GM23338 (cell line): Measurements from ENCODE around the gene DBH. TPM values are rescaled to one million over a fixed set of nuclear protein-coding genes. Genes with fewer than 3 reads are reported as not detected.

Experiments used
- ATAC-seq: fragments of 200-7000 bp; cut with Tn5 transposase; 3 replicates; pipeline ENCODE4 v1.9.1; 2020
- DNase-seq: peaks from one replicate; pipeline ENCODE4 v3.0.0-alpha.2; 2015; ENCODE audit warnings: low spot score
- H2AFZ ChIP-seq: fragments of 200-600 bp; sonication (generic); 2 replicates; pipeline ENCODE4 v1.8.0; 2016; ENCODE audit warnings: antibody characterized with exemption, mild to moderate bottlenecking, moderate library complexity
- H3F3A ChIP-seq: fragments of 200-600 bp; sonication (generic); replicated peaks from 2 replicates; pipeline ENCODE4 v1.8.0; 2017; ENCODE audit warnings: antibody characterized with exemption, mixed run types, low read depth
- H3K27ac ChIP-seq: fragments of 200-600 bp; sonication (generic); 2 replicates; pipeline ENCODE4 v1.6.1; 2016; ENCODE audit warnings: low read depth
- H3K27me3 ChIP-seq: fragments of 200-600 bp; sonication (generic); 2 replicates; pipeline ENCODE4 v1.8.0; 2016; ENCODE audit warnings: mild to moderate bottlenecking, mixed run types, moderate library complexity; ENCODE audit not compliant: insufficient read depth
- H3K36me3 ChIP-seq: fragments of 200-600 bp; sonication (generic); 2 replicates; pipeline ENCODE4 v1.8.0; 2016; ENCODE audit warnings: mild to moderate bottlenecking; ENCODE audit not compliant: insufficient read depth
- H3K4me1 ChIP-seq: fragments of 200-600 bp; sonication (generic); 2 replicates; pipeline ENCODE4 v1.8.0; 2016; ENCODE audit warnings: mild to moderate bottlenecking, moderate library complexity; ENCODE audit not compliant: insufficient read depth
- H3K4me2 ChIP-seq: fragments of 200-600 bp; sonication (generic); 2 replicates; pipeline ENCODE4 v1.7.1; 2017; ENCODE audit warnings: mixed run types
- H3K4me3 ChIP-seq: fragments of 200-600 bp; sonication (generic); 2 replicates; pipeline ENCODE4 v1.6.1; 2016; ENCODE audit warnings: mixed run types
- H3K79me2 ChIP-seq: fragments of 200-600 bp; sonication (generic); replicated peaks from 2 replicates; pipeline ENCODE4 v1.8.0; 2017; ENCODE audit warnings: mild to moderate bottlenecking; ENCODE audit not compliant: insufficient read depth
- H3K9me2 ChIP-seq: fragments of 200-600 bp; sonication (generic); 2 replicates; pipeline ENCODE4 v1.8.0; 2017; ENCODE audit not compliant: insufficient read depth
- H4K20me1 ChIP-seq: fragments of 200-600 bp; sonication (generic); replicated peaks from 2 replicates; pipeline ENCODE4 v1.8.0; 2017; ENCODE audit warnings: mild to moderate bottlenecking; ENCODE audit not compliant: insufficient read depth
- H3K27ac Mint-ChIP-seq: 2 replicates; pipeline ENCODE4 v1.8.0; 2020; ENCODE audit warnings: inconsistent platforms, mild to moderate bottlenecking, moderate library complexity, mixed read lengths
- H3K27me3 Mint-ChIP-seq: 3 replicates; pipeline ENCODE4 v1.8.0; 2022; ENCODE audit warnings: low read depth, mild to moderate bottlenecking, moderate library complexity, mixed read lengths, inconsistent platforms; ENCODE audit not compliant: insufficient read depth, poor library complexity
- H3K36me3 Mint-ChIP-seq: 3 replicates; pipeline ENCODE4 v1.8.0; 2021; ENCODE audit warnings: low read depth, mild to moderate bottlenecking, inconsistent platforms, moderate library complexity, mixed read lengths
- H3K4me1 Mint-ChIP-seq: 3 replicates; pipeline ENCODE4 v1.8.0; 2020; ENCODE audit warnings: mild to moderate bottlenecking, inconsistent platforms, mixed read lengths
- H3K4me3 Mint-ChIP-seq: 3 replicates; pipeline ENCODE4 v1.8.0; 2021; ENCODE audit warnings: moderate library complexity, mild to moderate bottlenecking, inconsistent platforms, mixed read lengths
- H3K9me3 Mint-ChIP-seq: 3 replicates; pipeline ENCODE4 v1.8.0; 2020; ENCODE audit warnings: moderate library complexity, mild to moderate bottlenecking, inconsistent platforms, mixed read lengths
- CREB1 ChIP-seq: fragments of 250-450 bp; sonication (Bioruptor Pico); IDR thresholded peaks from 2 replicates; pipeline ENCODE4 v1.5.0; 2020; ENCODE audit warnings: low read depth, mild to moderate bottlenecking, moderate library complexity
- CTCF ChIP-seq, 2 experiments: fragments of 200-600 bp in 1 of 2; sonication (generic) in 1 of 2; conservative IDR thresholded peaks; 2 replicates each; pipeline versions ENCODE4 v1.5.1 to v1.6.1; 2016 to 2017; ENCODE audit warnings: antibody characterized with exemption in 2 of 2, low read depth in 2 of 2, mild to moderate bottlenecking in 2 of 2, moderate library complexity in 1 of 2
- ETS1 ChIP-seq: IDR thresholded peaks from 2 replicates; pipeline ENCODE4 v1.6.1; 2016; ENCODE audit warnings: antibody characterized with exemption
- REST ChIP-seq: IDR thresholded peaks from one replicate; pipeline ENCODE4 v1.6.1; 2018; ENCODE audit warnings: antibody characterized with exemption; ENCODE audit not compliant: unreplicated experiment
- ZNF462 ChIP-seq: fragments of 250-450 bp; sonication (Bioruptor Pico); IDR thresholded peaks from 2 replicates; pipeline ENCODE4 v1.5.0; 2020; ENCODE audit warnings: mild to moderate bottlenecking, moderate library complexity
- polyA plus RNA-seq: library from polyadenylated mRNA; unstranded; fragments of >200 nt; fragmentation: Nextera tagmentation; extraction: Ambion mirVana; gene quantifications from 2 replicates; pipeline ENCODE4 v1.2.1, GENCODE V29; 2016
- total RNA-seq: library from RNA; depleted of rRNA; stranded (reverse); fragments of >200 nt; shearing (Covaris generic); gene quantifications from 2 replicates; pipeline ENCODE4 v1.2.3, GENCODE V29; 2014

DBH gene
- total and polyA plus RNA-seq, 2 experiments from 2014 or later: 0.08 to 0.24 TPM

GRCh38 chr9:133634081-133634691 lies 2.0 kb upstream of the DBH start (continued):
- TF ChIP-seq ZNF462 (CRISPR knock-in tag): no peak

GRCh38 chr9:133635098-133635497 lies 1.1 kb upstream of the DBH start:
- Histone ChIP-seq H2AFZ (no peak overlapping the region), H3K4me3 (no peak overlapping the region), H3K9me2 (no peaks in the 10 kb centered on the region), H3F3A (no peaks in the 10 kb centered on the region), H3K4me1 (peaks cover 19% of the 10 kb centered on the region), H4K20me1 (no peaks in the 10 kb centered on the region), H3K36me3 (no peaks in the 10 kb centered on the region), H3K27ac (no peak overlapping the region), H3K4me2 (no peak overlapping the region), H3K27me3 (no peaks in the 10 kb centered on the region), H3K79me2 (no peaks in the 10 kb centered on the region)
- Mint-ChIP-seq H3K27ac (no peak overlapping the region), H3K27me3 (peaks cover 19% of the 10 kb centered on the region), H3K4me3 (no peak overlapping the region), H3K9me3 (no peaks in the 10 kb centered on the region), H3K4me1 (peaks cover 50% of the 10 kb centered on the region), H3K36me3 (no peaks in the 10 kb centered on the region; the same call in 2 of the 3 replicates)
- DNase-seq (no peak), ATAC-seq (no peak)
- TF ChIP-seq REST (no peak), ETS1 (no peak), CTCF (conservative IDR thresholded peaks at IDR 0.05; ENCODE audit: low read depth in 2 of 2) (no peak), CREB1 (CRISPR knock-in tag) (no peak)
